NK-92 (cell line): Measurements from ENCODE around the gene RALGDS.
"Not testable (repeated sequence)": the region's sequence is repeated elsewhere in the genome, so short reads cannot be mapped to it uniquely, and the experiment has no call there.

Source experiments
- DNase-seq: peaks from one replicate; lab custom pipeline; 2025; ENCODE audit not compliant: unreplicated experiment; lab: John Stamatoyannopoulos, UW

Gene RALGDS

DNA sequence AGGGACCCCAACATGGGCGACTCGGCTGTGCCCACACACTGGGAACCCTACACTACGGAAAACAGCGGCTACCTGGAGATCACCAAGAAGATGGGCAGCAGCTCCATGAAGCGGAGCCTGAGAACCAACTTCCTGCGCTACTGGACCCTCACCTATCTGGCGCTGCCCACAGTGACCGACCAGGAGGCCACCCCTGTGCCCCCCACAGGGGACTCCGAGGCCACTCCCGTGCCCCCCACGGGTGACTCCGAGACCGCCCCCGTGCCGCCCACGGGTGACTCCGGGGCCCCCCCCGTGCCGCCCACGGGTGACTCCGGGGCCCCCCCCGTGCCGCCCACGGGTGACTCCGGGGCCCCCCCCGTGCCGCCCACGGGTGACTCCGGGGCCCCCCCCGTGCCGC lies 50.1 kb downstream of the RALGDS start:
- DNase-seq: not testable (repeated sequence)

DNA sequence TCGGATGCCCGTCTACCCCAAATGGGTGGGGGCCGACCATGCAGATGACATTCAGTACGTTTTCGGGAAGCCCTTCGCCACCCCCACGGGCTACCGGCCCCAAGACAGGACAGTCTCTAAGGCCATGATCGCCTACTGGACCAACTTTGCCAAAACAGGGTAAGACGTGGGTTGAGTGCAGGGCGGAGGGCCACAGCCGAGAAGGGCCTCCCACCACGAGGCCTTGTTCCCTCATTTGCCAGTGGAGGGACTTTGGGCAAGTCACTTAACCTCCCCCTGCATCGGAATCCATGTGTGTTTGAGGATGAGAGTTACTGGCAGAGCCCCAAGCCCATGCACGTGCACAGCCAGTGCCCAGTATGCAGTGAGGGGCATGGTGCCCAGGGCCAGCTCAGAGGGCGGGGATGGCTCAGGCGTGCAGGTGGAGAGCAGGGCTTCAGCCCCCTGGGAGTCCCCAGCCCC lies 50.5 kb downstream of the RALGDS start:
- DNase-seq: not testable (repeated sequence)

DNA sequence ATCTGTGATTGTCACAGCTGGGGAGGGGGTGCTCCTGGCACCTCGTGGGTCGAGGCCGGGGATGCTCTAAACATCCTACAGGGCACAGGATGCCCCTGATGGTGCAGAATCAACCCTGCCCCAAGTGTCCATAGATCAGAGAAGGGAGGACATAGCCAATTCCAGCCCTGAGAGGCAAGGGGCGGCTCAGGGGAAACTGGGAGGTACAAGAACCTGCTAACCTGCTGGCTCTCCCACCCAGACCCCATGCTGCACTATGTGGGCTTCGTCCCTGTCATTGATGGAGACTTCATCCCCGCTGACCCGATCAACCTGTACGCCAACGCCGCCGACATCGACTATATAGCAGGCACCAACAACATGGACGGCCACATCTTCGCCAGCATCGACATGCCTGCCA lies 52.6 kb downstream of the RALGDS start:
- DNase-seq: not testable (repeated sequence)

DNA sequence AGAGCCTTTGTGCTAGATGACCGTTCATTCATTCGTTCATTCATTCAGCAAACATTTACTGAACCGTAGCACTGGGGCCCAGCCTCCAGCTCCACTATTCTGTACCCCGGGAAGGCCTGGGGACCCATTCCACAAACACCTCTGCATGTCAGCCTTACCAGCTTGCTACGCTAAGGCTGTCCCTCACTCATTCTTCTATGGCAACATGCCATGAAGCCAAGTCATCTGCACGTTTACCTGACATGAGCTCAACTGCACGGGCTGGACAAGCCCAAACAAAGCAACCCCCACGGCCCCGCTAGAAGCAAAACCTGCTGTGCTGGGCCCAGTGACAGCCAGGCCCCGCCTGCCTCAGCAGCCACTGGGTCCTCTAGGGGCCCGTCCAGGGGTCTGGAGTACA lies 53.2 kb downstream of the RALGDS start:
- no peak for DNase-seq

DNA sequence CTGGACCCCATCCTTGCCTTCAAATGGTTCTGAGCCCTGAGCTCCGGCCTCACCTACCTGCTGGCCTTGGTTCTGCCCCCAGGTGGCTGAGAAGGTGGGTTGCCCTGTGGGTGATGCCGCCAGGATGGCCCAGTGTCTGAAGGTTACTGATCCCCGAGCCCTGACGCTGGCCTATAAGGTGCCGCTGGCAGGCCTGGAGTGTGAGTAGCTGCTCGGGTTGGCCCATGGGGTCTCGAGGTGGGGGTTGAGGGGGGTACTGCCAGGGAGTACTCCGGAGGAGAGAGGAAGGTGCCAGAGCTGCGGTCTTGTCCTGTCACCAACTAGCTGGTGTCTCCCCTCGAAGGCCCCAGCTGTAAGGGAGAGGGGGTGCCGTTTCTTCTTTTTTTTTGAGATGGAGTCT lies 54.0 kb downstream of the RALGDS start:
- DNase-seq: no peak

DNA sequence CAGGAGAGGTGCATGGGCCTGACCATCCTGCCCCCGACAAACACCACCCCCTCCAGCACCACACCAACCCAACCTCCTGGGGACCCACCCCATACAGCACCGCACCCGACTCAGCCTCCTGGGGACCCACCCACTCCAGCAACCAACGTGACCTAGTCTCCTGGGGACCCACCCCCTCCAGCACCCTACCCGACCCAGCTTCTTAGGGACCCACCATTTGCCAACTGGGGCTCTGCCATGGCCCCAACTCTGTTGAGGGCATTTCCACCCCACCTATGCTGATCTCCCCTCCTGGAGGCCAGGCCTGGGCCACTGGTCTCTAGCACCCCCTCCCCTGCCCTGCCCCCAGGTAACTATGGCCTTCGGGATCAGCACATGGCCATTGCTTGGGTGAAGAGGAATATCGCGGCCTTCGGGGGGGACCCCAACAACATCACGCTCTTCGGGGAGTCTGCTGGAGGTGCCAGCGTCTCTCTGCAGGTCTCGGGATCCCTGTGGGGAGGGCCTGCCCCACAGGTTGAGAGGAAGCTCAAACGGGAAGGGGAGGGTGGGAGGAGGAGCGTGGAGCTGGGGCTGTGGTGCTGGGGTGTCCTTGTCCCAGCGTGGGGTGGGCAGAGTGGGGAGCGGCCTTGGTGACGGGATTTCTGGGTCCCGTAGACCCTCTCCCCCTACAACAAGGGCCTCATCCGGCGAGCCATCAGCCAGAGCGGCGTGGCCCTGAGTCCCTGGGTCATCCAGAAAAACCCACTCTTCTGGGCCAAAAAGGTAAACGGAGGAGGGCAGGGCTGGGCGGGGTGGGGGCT lies 54.7 kb downstream of the RALGDS start:
- DNase-seq: no peak

DNA sequence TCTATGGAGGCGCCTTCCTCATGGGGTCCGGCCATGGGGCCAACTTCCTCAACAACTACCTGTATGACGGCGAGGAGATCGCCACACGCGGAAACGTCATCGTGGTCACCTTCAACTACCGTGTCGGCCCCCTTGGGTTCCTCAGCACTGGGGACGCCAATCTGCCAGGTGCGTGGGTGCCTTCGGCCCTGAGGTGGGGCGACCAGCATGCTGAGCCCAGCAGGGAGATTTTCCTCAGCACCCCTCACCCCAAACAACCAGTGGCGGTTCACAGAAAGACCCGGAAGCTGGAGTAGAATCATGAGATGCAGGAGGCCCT lies 56.0 kb downstream of the RALGDS start:
- no peak for DNase-seq

DNA sequence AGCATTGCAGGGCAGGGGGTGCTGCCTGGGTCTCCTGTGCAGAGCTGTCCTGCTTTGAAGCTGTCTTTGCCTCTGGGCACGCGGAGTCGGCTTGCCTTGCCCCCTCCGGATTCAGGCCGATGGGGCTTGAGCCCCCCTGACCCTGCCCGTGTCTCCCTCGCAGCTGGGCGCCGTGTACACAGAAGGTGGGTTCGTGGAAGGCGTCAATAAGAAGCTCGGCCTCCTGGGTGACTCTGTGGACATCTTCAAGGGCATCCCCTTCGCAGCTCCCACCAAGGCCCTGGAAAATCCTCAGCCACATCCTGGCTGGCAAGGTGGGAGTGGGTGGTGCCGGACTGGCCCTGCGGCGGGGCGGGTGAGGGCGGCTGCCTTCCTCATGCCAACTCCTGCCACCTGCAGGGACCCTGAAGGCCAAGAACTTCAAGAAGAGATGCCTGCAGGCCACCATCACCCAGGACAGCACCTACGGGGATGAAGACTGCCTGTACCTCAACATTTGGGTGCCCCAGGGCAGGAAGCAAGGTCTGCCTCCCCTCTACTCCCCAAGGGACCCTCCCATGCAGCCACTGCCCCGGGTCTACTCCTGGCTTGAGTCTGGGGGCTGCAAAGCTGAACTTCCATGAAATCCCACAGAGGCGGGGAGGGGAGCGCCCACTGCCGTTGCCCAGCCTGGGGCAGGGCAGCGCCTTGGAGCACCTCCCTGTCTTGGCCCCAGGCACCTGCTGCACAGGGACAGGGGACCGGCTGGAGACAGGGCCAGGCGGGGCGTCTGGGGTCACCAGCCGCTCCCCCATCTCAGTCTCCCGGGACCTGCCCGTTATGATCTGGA lies 56.6 kb downstream of the RALGDS start:
- DNase-seq: no peak

DNA sequence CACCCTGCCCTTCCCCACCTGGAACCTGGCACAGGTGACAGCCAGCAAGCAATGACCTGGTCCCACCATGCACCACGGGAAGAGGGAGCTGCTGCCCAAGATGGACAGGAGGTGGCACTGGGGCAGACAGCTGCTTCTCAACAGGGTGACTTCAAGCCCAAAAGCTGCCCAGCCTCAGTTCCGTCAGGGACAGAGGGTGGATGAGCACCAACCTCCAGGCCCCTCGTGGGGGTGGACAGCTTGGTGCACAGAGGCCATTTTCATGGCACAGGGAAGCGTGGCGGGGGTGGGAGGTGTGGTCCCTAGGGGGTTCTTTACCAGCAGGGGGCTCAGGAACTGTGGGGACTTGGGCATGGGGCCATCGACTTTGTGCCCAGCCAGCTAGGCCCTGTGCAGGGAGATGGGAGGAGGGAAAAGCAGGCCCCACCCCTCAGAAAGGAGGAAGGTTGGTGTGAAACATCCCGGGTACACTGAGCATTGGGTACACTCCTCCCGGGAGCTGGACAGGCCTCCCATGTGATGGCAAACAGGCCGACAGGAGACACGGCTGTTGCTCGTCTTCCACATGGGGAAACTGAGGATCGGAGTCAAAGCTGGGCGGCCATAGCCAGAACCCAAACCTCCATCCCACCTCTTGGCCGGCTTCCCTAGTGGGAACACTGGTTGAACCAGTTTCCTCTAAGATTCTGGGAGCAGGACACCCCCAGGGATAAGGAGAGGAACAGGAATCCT lies 57.4 kb downstream of the RALGDS start:
- no peak for DNase-seq

DNA sequence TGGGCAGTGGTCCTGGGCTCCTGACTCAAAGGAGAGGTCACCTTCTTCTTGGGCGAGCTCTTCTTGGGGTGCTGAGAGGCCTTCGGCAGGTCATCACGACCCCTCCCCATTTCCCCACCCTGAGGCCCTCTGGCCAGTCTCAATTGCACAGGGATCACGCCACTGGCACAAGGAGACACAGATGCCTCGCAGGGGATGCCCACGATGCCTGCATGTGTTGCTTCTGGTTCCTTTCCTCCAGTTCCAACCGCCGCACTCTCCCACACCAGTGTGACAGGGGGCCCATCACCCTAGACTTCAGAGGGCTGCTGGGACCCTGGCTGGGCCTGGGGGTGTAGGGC lies 57.9 kb downstream of the RALGDS start:
- no peak for DNase-seq

DNA sequence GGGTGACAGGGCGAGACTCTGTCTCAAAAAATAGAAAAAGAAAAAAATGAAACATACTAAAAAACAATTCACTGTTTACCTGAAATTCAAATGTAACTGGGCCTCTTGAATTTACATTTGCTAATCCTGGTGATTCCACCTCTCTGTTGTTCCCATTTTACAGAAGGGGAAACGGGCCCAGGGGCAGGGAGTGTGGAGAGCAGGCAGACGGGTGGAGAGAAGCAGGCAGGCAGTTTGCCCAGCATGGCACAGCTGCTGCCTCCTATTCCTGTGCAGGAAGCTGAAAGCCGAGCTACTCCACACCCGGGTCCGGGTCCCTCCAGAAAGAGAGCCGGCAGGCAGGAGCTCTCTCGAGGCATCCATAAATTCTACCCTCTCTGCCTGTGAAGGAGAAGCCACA lies 58.5 kb downstream of the RALGDS start:
- DNase-seq: not testable (repeated sequence)

DNA sequence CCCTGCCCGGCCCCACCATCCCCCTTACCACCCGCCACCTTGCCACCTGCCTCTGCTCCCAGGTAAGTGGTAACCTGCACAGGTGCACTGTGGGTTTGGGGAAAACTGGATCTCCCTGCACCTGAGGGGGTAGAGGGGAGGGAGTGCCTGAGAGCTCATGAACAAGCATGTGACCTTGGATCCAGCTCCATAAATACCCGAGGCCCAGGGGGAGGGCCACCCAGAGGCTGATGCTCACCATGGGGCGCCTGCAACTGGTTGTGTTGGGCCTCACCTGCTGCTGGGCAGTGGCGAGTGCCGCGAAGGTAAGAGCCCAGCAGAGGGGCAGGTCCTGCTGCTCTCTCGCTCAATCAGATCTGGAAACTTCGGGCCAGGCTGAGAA lies 59.3 kb downstream of the RALGDS start, which contains the start of gene CEL:
Gene CEL, plus strand, starts transcription at position 218 of the 382 bp plus-strand sequence. Its CDS starts 22 bp downstream, at position 240.
- not testable (repeated sequence) for DNase-seq

DNA sequence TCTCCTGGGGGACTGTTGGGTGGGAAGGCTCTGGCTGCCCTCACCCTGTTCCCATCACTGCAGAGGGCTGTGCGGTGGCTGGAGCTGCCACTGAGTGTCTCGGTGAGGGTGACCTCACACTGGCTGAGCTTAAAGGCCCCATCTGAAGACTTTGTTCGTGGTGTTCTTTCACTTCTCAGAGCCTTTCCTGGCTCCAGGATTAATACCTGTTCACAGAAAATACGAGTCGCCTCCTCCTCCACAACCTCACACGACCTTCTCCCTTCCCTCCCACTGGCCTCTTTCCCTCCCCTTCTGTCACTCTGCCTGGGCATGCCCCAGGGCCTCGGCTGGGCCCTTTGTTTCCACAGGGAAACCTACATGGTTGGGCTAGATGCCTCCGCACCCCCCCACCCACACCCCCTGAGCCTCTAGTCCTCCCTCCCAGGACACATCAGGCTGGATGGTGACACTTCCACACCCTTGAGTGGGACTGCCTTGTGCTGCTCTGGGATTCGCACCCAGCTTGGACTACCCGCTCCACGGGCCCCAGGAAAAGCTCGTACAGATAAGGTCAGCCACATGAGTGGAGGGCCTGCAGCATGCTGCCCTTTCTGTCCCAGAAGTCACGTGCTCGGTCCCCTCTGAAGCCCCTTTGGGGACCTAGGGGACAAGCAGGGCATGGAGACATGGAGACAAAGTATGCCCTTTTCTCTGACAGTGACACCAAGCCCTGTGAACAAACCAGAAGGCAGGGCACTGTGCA lies 59.8 kb downstream of the RALGDS start:
- not testable (repeated sequence) for DNase-seq

DNA sequence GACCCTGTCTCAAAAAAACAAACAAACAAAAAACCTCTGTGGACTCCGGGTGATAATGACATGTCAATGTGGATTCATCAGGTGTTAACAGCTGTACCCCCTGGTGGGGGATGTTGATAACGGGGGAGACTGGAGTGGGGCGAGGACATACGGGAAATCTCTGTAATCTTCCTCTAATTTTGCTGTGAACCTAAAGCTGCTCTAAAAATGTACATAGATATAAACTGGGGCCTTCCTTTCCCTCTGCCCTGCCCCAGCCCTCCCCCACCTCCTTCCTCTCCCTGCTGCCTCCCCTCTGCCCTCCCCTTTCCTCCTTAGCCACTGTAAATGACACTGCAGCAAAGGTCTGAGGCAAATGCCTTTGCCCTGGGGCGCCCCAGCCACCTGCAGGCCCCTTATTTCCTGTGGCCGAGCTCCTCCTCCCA lies 60.6 kb downstream of the RALGDS start:
- no peak for DNase-seq

DNA sequence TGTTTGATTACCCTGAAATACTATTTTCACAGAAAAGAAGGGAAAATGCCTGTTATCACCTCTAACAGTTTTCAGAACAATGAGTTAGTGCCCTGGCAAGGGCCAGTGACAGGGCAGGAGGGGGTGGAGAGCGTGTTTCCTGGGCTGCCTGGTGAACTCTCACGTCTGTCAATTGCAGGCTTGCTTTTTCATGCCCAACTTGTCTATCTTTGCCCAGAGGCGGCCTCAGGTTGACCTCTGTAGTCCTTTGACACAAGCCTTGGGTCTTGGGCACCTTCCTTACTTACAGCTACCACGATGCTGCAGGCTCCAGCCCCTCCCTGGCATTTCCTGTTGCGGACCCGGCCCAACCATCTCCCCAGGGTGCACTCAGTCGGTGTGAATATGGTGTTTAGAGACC lies 61.4 kb downstream of the RALGDS start:
- no peak for DNase-seq

DNA sequence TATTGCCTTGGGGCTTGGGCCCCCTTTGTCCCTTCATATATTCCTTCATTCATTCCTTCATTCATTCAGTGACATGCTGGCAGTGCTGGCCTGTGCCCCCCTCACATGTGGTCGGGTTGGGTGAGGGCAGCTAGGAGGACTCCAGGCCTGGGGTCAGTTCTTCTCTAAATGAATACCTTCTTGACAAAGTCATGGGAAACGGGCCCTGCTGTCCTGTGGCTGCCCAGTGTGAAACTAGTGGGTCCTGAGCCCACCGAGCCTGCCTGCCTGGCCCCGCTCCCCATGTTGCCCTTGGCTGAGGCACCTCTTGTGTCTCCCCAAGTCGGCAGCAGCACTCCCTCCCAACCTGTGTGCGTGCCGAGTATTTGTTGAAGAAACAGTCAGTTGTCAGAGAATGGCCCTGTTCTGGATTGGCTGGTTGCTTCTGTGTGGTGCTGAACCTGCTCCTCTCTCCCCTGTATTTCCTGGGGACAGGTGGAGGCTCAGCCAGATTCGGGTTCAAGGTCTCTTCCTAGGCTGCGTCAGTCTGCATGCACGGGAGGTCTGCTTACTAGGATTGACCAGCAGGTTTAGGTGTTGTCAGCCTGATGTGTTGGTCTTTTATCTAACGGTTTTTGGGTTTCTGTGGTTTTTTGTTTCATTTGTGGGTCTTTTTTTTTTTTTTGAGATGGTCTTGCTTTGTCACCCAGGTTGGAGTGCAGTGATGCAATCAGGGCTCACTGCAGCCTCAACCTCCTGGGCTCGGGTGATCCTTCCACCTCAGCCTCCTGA lies 62.3 kb downstream of the RALGDS start:
- DNase-seq: no peak

DNA sequence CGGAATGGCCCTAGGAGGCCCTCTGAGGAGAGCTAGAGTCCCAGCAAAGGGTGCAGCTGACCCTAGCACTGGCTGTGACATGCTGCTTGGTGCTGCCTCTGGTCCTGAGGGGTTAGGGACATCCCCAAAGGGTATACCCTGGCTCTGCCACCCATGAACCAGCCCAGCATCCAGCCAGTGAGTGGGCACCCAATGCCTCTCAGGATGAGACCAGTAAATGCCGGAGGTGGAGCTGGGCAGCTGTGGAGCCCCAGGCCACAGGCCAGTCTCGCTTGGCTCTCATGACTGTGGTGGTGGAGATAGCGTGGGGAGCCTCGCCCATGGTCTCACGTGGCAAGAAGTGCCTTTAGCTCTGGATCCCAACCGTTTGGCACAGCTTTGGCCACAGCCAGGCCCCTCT lies 63.0 kb downstream of the RALGDS start:
- no peak for DNase-seq

DNA sequence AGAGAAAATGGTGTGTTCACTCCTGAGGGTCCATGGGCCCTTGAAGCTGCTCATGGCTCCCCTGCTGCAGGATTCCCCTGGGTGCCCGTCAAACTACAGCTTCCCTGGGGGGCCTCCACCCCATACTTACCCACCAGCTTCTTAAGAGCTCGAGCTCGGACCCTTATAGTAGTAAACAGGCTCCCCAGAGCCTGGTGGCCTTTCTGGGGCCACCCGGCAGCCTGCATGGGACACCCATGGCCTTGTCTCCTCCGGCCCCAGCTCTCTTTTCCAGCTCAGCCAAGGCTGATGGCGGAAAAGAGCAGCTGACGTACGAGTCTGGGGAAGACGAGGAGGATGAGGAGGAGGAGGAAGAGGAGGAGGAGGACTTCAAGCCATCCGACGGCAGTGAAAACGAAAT lies 63.5 kb downstream of the RALGDS start:
- DNase-seq: no peak

DNA sequence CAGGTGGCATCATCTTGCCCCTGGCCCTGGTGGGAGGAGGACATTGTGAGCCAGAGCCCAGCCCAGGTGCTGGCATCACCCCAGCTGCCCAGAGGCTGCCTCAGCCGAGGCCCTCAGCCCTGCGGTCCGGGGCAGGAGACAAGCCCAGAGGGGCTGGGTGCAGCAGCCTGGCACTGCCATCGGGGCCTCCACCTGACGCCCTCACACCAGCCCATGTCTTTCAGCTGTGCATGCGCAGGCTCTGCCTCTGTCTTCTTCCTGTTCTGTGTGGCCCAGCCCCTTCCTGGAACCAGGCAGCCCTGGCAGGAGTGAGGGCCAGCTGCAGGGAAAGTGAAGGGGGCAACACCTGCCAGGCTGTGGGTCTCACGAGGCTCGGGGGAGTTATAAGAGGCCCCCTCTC lies 64.0 kb downstream of the RALGDS start:
- DNase-seq: no peak

DNA sequence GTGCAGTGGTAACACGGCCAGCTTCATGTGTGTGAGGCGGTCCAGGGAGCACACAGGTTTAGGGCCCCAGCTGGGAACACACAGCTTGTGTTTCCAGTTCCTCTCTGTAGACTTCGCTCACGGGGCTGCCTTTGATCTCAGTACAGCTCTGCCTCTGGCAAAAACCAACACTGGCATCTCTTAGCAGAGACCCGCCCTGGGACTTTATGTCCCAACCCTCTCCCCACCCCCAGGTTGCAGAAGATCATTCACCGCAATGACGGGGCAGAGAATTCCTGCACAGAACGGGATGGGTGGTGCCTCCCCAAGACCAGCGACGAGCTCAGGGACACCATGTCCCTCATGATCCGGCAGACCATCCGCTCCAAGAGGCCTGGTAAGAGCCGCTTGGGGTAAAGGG lies 64.5 kb downstream of the RALGDS start:
- DNase-seq: no peak
